MM.1S (cell line): ENCODE data around the gene LRRC58.

ENCODE experiments used
- DNase-seq: peaks from one replicate; pipeline ENCODE4 v3.0.0-alpha.2; 2015
- H2AFZ ChIP-seq: fragments of 300-600 bp; sonication (generic); 2 replicates; pipeline ENCODE4 v1.6.0; 2016; ENCODE audit warnings: antibody characterized with exemption, low read length
- H3F3A ChIP-seq: fragments of 300-600 bp; sonication (generic); 2 replicates; pipeline ENCODE4 v1.6.1; 2016; ENCODE audit warnings: mild to moderate bottlenecking, antibody characterized with exemption, low read length, moderate library complexity, mixed read lengths; ENCODE audit not compliant: insufficient read depth
- H3K27ac ChIP-seq: fragments of 300-600 bp; sonication (generic); 2 replicates; pipeline ENCODE4 v1.5.1; 2016; ENCODE audit warnings: mild to moderate bottlenecking, low read length
- H3K27me3 ChIP-seq: fragments of 300-600 bp; sonication (generic); replicated peaks from 2 replicates; pipeline ENCODE4 v1.6.0; 2016; ENCODE audit warnings: low read length; ENCODE audit not compliant: insufficient read depth
- H3K36me3 ChIP-seq: fragments of 300-600 bp; sonication (generic); replicated peaks from 2 replicates; pipeline ENCODE4 v1.6.1; 2016; ENCODE audit warnings: mild to moderate bottlenecking, low read length, mixed read lengths; ENCODE audit not compliant: insufficient read depth
- H3K4me1 ChIP-seq: fragments of 300-600 bp; sonication (generic); 2 replicates; pipeline ENCODE4 v1.6.1; 2016; ENCODE audit warnings: low read length, mixed read lengths
- H3K4me2 ChIP-seq: fragments of 300-600 bp; sonication (generic); 2 replicates; pipeline ENCODE4 v1.6.0; 2016; ENCODE audit warnings: low read depth, low read length
- H3K4me3 ChIP-seq: fragments of 300-600 bp; sonication (generic); 2 replicates; pipeline ENCODE4 v1.5.1; 2016; ENCODE audit warnings: low read length, mixed read lengths
- H3K79me2 ChIP-seq: fragments of 300-600 bp; sonication (generic); 2 replicates; pipeline ENCODE4 v1.6.1; 2016; ENCODE audit warnings: mixed run types, low read length, mixed read lengths
- H3K9ac ChIP-seq: fragments of 300-600 bp; sonication (generic); 2 replicates; pipeline ENCODE4 v1.6.1; 2016; ENCODE audit warnings: low read length, mixed read lengths
- H3K9me2 ChIP-seq: fragments of 300-600 bp; sonication (generic); replicated peaks from 2 replicates; pipeline ENCODE4 v1.6.1; 2016; ENCODE audit warnings: mild to moderate bottlenecking, low read length, mixed read lengths; ENCODE audit not compliant: insufficient read depth
- H3K9me3 ChIP-seq: fragments of 300-600 bp; sonication (generic); replicated peaks from 2 replicates; pipeline ENCODE4 v1.6.1; 2016; ENCODE audit warnings: mild to moderate bottlenecking, low read length, mixed read lengths; ENCODE audit not compliant: insufficient read depth
- H4K20me1 ChIP-seq: fragments of 300-600 bp; sonication (generic); 2 replicates; pipeline ENCODE4 v1.6.1; 2016; ENCODE audit warnings: mild to moderate bottlenecking, low read length, moderate library complexity, mixed read lengths; ENCODE audit not compliant: insufficient read depth
- CTCF ChIP-seq: fragments of 300-600 bp; sonication (generic); IDR thresholded peaks from 2 replicates; pipeline ENCODE4 v1.5.1; 2016; ENCODE audit warnings: antibody characterized with exemption, low read length, mixed read lengths
- EZH2 ChIP-seq: fragments of 300-600 bp; sonication (generic); optimal IDR thresholded peaks from 2 replicates; pipeline ENCODE3; 2017; ENCODE audit warnings: low read depth, mild to moderate bottlenecking, antibody characterized with exemption, low read length, mixed read lengths
- EZH2phosphoT487 ChIP-seq: fragments of 300-600 bp; sonication (generic); IDR thresholded peaks from 2 replicates; pipeline ENCODE4 v1.6.1; 2018; ENCODE audit warnings: antibody characterized with exemption, low read length

The LRRC58 gene

GRCh38 chr3:120368172-120368571 is 19.0 kb upstream of the LRRC58 start:
- Histone ChIP-seq H2AFZ (no peak overlapping the region), H4K20me1 (no peaks in the 10 kb centered on the region), H3K9ac (no peak overlapping the region), H3F3A (no peaks in the 10 kb centered on the region), H3K9me2 (no peaks in the 10 kb centered on the region), H3K36me3 (no peaks in the 10 kb centered on the region), H3K4me3 (no peak overlapping the region), H3K9me3 (no peaks in the 10 kb centered on the region), H3K79me2 (no peaks in the 10 kb centered on the region), H3K4me1 (no peaks in the 10 kb centered on the region), H3K27ac (no peak overlapping the region), H3K27me3 (no peaks in the 10 kb centered on the region), H3K4me2 (no peak overlapping the region)
- TF ChIP-seq EZH2 (no peak), EZH2phosphoT487 (no peak), CTCF (no peak)
- DNase-seq, result no peak

- H3K4me1 ChIP-seq, result no peaks in the 10 kb centered on the region
- TF ChIP-seq EZH2phosphoT487 (no peak), EZH2 (no peak), CTCF (no peak)
- H3K36me3 ChIP-seq, result no peaks in the 10 kb centered on the region
- H3K79me2 ChIP-seq, result no peaks in the 10 kb centered on the region
- no peaks in the 10 kb centered on the region for H3K27me3 ChIP-seq
- no peak overlapping the region for H3K4me2 ChIP-seq
- no peak overlapping the region for H3K4me3 ChIP-seq
- H3K9me2 ChIP-seq, result no peaks in the 10 kb centered on the region
- DNase-seq, result no peak
- H4K20me1 ChIP-seq, result no peaks in the 10 kb centered on the region
- no peak overlapping the region for H3K9ac ChIP-seq
- H2AFZ ChIP-seq, result no peak overlapping the region
- no peaks in the 10 kb centered on the region for H3K9me3 ChIP-seq
- no peaks in the 10 kb centered on the region for H3F3A ChIP-seq
- no peak overlapping the region for H3K27ac ChIP-seq
Measured at GRCh38 chr3:120364821-120365220, 15.7 kb upstream of the LRRC58 start.

- Histone ChIP-seq H3F3A (no peaks in the 10 kb centered on the region), H3K4me2 (no peak overlapping the region), H3K36me3 (no peaks in the 10 kb centered on the region), H3K27ac (no peak overlapping the region), H2AFZ (no peak overlapping the region), H3K9me2 (no peaks in the 10 kb centered on the region), H3K9me3 (no peaks in the 10 kb centered on the region), H3K4me1 (no peaks in the 10 kb centered on the region), H3K79me2 (no peaks in the 10 kb centered on the region), H3K4me3 (no peak overlapping the region), H3K9ac (no peak overlapping the region), H4K20me1 (no peaks in the 10 kb centered on the region), H3K27me3 (no peaks in the 10 kb centered on the region)
- no peak for DNase-seq
- TF ChIP-seq EZH2phosphoT487, result no peak
- no peak for TF ChIP-seq CTCF
- TF ChIP-seq EZH2, result no peak
Measured at GRCh38 chr3:120364101-120364500, 14.9 kb upstream of the LRRC58 start.
